Stimulated activated CD8-positive, alpha-beta memory T cell treated with anti-CD3 and anti-CD28 coated beads, Interleukin-7, amount 100 ng/mL, for 24 hours (primary cell): ENCODE data around the gene NTSR2.

Experiments
- DNase-seq: peaks from one replicate; pipeline ENCODE4 v3.0.0-alpha.2; 2020; ENCODE audit warnings: low read depth

The NTSR2 gene, protein sequence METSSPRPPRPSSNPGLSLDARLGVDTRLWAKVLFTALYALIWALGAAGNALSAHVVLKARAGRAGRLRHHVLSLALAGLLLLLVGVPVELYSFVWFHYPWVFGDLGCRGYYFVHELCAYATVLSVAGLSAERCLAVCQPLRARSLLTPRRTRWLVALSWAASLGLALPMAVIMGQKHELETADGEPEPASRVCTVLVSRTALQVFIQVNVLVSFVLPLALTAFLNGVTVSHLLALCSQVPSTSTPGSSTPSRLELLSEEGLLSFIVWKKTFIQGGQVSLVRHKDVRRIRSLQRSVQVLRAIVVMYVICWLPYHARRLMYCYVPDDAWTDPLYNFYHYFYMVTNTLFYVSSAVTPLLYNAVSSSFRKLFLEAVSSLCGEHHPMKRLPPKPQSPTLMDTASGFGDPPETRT

DNA sequence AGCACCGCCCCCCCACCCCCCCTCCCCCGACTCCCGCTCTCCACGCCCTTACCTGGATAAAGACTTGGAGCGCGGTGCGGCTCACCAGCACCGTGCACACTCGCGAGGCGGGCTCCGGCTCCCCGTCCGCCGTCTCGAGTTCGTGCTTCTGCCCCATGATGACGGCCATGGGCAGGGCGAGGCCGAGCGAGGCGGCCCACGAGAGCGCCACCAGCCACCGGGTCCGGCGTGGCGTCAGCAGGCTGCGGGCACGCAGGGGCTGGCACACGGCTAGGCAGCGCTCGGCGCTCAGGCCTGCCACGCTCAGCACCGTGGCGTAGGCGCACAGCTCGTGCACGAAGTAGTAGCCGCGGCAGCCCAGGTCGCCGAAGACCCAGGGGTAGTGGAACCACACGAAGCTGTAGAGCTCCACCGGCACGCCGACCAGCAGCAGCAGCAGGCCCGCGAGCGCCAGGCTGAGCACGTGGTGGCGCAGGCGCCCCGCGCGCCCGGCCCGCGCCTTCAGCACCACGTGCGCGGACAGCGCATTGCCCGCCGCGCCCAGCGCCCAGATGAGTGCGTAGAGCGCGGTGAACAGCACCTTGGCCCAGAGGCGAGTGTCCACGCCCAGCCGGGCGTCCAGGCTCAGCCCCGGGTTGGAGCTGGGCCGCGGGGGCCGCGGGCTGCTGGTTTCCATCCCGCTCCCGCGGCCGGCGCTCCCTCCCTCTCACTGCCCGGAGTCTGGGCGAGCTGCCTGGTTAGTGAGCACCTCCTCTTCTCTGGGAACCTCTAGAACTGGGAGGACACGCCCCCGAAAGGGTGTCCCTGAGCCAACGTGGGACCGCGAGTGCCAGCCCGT is at the start of gene NTSR2:
TSS of gene NTSR2 (minus strand) at position 742 of the 838 bp plus-strand sequence. CDS start at position 676, 66 bp downstream.
- no peak for DNase-seq

DNA sequence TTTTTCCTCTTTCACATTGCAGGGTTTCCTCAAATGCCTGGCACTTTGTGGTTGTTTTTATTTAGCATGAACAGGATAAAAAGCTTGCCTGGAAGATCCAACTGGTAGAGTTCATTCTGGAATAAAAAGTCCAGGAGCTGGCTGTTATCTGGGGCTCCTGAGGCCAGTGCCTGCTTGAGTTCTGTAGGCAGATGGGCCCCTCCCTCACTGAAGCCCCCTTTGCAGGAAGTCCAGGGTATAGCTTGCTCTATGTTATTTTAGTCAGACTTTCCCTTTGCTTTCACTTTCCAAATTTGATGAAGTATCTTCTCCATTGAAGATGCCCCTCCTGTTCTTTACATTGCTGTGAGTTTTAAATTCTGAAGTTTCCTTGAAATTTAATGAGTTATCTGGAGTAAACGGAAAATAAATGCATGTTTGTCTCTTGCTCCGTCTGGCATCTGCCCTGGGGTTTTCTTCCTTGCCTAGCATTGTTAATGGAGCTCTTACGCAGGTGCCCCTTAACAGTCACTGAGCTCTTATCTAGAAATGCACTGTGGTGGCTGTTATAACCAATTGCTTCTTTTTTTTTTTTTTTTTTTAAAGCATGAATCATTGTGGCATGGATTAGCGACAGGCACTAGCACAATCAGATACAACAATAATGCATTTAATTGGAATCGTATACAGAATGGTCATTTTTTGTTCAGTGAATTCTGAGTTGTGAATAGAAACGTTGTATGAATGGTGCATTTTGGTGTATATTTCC is 49.4 kb upstream of the NTSR2 start:
- DNase-seq, result no peak

DNA sequence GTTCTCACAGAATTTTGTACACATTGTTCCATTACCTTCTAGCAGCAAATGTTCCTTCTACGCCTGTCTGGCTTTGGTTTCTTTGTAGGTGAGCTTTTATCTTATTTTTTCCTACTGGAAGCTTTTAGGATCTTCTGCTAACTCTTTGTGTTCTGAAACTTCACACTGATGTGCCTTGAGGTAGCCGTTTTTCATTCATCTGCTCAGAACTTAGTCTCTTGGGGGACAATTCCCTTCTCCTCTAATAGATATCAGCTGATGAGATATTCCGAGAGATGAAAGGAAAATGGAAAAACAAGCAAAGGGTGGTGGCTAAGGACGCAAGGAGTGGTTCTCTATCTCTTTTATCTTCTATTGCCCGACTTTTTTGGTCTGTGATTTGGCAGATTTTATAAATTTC is 48.6 kb upstream of the NTSR2 start:
- no peak for DNase-seq

DNA sequence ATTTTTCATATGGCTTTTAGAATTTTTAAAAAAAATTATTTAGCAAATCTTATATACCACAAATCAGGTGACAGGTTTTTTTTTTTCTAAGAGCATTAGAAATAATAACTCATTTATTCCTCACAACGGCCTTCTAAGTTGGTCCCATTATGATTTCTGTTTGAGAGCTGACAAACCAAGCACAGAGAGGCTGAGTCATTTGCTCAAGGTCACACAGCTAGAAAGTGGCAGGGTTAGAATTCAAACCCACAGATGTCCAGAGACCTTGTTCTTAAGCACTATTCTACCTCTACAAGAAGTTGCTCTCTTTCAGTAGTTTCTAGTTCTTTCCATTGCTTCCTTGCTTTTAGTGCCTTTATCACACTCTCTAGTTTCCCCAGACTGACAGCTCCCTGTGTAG is 47.6 kb upstream of the NTSR2 start:
- DNase-seq, result no peak

DNA sequence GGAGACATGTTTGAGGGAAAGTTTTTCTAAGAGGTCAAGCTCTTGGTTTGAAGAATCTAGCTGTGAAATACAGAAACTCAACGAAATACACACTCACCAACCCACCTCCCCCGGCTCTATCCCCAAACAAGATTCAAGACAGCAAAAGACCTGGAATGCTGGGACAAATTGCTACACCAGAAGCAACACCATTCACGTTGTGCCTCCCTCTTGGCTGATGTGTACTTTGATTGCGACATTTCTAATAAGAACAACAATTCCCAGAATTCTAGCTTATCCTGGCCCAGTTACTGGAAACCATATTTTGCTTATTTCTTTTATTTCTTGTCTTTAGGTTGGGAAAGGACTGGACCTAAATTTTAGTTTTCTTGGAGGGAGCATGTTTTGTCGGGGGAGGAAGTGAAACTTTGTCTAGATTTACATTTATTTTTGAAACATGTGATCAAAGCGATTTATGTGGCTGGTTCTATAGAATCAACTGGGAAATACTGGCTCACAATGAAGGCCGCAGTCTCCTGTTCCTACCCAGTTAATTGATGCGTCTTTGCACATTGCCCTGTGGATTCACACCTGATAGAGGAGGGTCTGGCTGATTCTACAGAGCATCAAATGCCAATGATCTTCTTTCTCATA is 46.8 kb upstream of the NTSR2 start:
- no peak for DNase-seq

DNA sequence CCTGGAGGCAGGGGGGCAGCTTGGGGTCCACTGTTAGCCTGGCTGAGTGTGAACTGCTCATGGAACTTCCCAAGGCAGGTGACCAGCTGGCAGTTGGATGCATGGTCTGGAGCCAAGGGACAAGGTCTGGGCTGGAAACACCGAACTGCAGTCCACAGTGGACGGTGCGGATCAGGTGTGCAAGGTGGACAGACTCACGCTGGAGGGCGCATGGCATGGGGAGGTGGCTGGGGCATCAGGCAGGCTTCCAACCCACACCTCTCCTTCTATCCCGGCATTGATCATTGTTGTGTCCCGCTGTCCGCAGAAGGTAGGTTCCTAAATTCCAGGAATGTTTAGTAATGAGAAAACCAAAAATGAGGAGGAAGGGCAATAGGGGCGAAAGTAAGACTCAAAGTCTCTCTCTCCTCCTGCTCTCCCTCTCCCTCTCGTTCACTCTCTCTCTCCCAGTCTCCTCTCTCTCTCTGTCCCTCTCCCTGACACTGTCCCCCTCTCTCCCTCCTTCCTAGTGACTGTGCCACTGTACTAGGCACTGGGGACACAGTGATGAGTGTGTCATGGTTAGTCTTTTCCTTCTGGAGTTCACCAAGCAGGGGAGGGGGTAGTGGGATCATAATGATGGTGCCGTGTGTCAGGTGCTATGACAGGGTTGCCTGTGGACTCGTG is 46.1 kb upstream of the NTSR2 start:
- no peak for DNase-seq

DNA sequence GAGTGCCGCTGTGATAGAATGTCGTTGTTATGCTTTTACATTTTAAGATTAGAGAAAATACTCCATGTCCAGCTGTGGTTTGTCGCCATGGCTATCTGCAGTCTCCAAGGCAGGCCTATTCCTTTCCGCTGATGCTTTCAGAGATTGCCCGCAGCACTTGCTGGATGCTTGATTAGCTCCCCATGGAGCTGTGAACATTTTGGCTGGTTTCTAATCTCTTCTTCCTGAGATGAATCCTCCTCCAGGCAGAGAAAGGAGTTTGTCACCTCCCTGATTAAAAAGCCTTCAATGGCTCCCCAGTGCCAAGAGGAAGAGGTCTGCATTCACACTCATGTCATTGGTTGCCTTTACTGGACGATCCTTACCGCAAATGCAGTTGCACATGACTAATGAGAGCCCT is 43.8 kb upstream of the NTSR2 start:
- no peak for DNase-seq

DNA sequence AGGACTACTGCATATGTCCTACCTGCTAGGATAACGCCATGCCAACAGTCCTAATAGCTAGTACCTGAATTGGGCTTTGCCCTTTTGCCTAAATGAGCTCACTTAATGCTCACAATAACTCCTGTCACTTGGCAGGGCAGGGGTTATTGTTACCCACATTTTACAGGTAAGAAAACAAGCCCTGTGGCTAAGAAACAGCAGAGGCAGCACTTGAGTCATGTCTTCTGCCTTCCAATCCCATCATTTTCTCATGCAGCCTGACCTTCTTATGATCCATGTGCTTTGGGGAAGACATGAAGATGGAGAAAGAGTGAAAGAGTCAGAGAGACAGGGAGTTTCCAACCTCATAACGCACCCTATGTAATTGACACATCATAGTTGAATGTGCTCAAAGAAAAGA is 42.9 kb upstream of the NTSR2 start:
- DNase-seq, result no peak

DNA sequence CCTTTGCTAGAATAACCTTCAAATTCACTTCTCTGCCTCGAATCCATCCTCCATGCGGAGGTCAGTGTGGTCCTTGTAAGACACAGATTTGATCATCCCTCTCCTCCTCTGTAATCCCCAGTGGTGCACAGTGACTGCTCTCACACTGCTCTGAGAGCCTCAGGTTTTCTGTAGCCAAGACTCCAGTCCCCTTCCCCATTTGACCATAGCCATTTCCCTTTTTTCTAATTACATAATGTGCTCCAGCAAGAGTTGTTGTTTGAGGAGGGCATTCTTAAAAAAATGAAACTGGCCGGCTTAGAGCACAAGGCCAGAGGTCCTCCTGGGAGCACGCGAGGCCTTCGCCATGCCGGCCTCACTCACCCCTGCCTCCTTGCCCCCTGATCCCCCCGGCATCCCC is 41.8 kb upstream of the NTSR2 start:
- DNase-seq, result no peak

DNA sequence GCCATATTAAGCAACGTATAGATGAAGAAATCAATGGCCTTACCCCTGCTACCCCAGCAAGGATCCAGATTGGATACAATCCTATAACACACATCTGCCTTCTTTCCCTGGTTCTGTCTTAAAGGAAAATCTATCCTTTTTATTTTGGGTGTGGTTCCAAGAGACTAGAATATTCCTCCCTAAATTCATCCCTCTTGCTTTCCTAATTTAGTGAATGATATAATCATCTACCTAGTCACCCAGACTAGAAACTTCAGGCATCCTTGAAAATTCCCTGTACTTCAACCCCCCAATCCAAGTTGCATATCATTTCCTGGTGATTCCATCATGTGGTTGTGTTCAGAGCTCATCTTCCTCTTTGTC is 41.3 kb upstream of the NTSR2 start:
- no peak for DNase-seq

DNA sequence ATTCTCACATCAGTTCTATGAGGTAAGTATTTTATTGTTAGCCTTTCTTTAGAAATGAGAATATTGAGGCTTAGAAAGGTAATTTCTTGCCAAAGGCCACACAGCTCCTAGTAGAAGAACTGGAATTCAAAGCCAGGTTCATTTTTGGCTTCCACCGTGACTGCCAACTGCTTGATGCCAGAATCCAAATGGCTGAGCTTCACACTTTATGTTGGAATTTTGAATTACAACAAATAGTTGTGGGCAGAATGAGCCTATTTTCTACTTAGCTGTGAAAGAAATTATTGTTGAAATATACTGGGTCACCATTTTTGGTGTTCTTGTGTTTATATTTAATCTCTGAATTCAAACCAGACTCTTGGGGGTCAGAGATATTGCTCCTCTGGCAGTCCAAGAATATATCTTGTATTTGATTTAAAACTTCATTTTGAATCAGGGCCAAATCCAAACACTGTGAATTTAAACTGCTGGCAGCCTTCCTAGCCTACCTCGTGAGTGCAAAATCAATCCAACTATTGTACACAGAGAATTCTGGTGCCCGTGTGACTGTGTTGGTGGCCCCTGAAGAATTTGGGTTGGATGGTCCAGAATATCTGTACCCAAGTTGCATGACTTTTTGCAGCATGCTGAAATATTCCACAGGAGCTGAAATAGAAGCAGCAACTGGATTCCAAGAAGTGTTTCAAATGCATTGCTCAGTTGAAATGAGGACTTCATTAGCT is 40.8 kb upstream of the NTSR2 start:
- DNase-seq, result no peak

DNA sequence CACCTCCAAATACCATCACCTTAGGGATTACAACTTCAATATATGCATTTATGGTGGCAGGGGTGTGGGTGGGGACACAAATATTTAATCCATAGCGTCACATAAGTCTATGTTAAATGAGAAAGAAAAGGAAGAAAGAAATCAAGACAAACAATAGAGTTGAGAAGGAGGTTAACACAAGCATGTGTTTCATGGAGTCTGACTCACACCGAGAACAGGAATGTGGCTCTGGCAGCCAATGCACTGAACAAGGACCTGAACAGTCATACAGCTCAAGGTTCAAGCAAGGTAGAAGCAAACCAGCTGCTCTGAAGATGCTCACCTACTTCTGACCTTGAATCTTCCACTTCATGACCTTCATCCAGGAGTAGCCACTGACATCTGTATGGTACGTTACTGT is 40.2 kb upstream of the NTSR2 start:
- no peak for DNase-seq

DNA sequence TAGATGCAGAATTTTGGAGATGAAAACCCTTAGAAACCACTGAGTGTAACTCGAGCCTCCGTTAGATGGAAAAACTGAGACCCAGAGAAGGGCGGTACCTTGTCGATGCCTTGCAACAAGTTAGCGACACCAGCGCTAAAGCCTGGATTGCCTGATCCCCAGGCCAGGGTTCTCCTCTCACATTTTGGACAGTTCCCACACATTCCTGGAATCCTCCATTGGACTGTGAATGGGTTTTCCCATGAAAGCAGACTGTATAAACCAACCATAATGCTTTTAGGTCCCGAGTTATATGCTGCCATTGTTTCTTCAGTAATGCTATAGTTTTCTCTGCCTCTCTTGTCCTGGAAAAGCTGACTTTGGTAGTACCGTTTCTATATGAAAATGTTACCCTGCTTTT is 39.3 kb upstream of the NTSR2 start:
- DNase-seq, result no peak

DNA sequence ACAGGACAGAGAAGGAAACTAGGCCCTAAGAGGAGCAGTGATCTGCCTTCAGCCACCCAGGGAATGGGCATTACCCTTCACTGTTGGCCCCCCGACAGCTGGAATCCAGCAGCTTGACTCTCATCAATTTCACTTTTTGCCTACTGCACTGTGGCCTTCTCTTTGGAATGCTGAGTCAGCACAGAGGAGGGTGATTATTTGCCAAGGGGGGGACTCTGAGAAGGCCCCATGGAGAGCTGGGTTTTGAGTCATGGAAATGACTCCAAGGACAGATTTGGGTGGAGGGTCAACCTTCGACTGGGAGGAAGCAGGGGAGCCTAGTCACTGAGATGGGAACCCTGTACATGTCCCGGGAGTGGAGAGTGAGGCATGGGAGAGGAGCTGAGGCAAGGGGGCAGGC is 38.1 kb upstream of the NTSR2 start:
- no peak for DNase-seq

DNA sequence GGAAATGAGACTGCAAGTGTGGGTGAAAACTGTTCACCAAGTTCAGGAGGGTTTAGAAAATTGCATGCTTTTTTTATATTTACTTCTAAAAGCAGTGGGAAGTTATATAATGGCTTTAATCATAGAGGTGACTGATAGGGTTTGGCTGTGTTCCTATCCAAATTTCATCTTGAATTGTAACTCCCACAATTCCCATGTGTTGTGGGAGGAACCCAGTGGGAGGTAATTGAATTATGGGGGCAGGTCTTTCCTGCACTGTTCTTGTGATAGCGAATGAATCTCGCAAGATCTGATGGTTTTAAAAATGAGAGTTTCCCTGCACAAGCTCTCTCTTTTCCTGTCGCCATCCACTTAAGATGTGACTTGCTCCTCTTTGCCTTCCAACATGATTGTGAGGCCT is 35.7 kb upstream of the NTSR2 start:
- DNase-seq, result no peak

DNA sequence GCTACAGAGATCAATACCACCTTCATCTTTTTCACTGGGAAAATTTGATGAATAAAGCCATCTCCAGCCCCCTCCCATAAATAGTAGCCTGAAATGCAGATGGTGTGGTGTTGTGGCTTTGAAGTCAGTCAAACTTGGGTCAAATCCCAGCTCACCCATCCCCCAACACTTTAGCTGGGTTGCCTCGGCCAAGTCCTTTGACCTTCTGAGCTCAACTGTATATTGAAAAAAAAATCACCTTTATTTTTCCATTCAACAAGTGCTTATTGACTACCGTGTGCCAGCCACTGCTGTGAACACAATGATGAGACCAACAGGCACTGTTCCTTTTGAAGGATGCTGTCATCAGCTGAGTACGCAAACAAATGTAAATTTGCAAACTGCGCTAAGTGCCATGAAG is 35.1 kb upstream of the NTSR2 start:
- DNase-seq, result no peak

DNA sequence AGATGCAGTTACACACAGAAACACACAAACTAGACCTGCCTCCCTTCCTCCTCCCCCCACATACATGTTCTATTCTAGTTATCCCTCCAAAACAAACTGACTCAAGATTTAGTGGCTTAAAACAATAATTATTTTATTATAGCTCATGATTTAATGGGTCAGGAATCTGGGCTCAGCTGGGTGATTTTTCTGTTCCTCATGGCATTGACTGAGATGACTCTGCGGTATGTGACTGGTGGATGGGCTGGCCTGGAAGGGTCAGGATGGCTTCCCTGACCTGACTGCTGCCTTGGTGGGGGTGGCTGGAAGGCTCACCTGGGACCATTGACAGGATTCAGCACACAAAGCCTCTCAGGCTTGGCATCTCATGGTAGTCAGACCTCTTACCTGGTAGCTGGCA is 33.7 kb upstream of the NTSR2 start:
- no peak for DNase-seq

DNA sequence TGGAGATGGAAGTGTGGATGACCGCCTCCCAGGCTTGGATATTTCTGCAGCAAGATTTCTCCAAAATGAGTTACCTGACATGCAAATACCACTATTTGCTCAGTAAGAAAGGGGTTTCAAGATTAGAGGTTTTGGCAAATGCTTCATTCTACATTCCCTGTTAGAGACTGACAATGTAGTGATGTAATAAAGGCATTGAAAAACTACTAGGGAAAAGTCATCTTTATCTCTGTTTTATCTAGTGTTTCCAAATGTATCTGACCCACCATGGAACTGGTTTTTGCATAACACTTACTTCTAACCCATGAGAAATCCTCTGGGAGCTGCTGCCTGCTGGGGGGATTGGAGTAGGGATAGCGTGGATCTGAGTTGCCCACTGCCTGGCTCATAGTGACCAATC is 33.0 kb upstream of the NTSR2 start:
- no peak for DNase-seq

DNA sequence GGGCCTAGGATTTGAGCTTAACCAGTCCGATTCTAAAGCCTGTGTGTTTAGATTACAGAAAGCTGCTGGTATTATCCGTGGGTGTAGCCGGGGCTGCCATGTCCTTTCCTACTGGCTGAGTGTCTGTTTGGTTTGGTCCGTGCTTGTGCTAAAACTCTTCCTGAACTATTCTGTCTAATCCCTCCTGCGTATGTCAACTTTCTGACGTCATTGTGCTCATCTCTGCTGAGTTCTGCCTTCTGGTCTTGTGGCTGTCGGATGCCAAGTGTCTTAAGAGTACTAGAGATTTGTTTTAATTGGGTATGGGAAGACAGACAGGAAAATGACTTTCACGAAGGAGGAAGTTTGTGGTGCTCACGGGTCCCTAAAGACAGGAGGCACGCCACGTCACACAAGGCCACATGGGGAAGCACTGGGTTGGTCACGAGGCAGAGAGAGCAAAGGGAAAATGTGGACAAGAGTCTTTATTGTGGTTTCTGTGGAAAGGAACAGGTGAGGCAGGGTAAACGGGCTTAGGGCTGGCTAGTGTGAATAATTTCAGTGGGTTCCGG is 31.8 kb upstream of the NTSR2 start:
- DNase-seq, result no peak

DNA sequence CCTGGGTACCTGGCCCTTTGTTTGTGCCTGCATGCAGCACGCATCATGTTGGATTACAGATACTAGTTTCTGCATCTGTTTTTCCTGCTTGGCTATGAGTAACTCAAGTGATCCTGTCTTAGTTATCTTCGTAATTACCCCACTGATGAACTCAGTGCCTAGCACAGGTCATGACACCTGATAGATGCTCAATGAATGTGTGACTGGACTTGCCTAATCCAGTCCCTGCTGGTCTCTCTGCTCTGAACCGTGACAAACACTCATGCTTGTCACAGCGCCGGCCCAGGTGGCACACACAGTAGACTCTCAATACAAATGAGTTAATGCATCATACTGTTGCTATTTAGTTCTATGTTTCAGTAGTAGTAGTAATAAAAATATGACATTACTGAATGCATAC is 31.2 kb upstream of the NTSR2 start:
- no peak for DNase-seq
